Hematopoietic multipotent progenitor cell treated with erythropoietin and hydrocortisone succinate and interleukin-3 and kit ligand, for 17 days (in vitro differentiated cells): ENCODE measurements around the gene PPCS.

Source experiments
- DNase-seq: peaks from one replicate; pipeline ENCODE4 v3.0.0-alpha.2; 2015; ENCODE audit warnings: low spot score

Gene PPCS

GRCh38 chr1:42456010-42456753 is at the start of gene PPCS, which contains the start of gene ZMYND12:
TSS of gene PPCS (plus strand) at chr1:42456543. CDS start at chr1:42456566, 23 bp downstream.
TSS of gene ZMYND12 (minus strand) at chr1:42456022. CDS start at chr1:42455997, 25 bp downstream.
- DNase-seq = peak; percentile 83

GRCh38 chr1:42414551-42415496 is 41.5 kb upstream of the PPCS start:
- DNase-seq = no peak

GRCh38 chr1:42417166-42417565 is 39.2 kb upstream of the PPCS start:
- no peak for DNase-seq

- no peak for DNase-seq
These were observed 37.8 kb upstream of the PPCS start for GRCh38 chr1:42418516-42418915.

GRCh38 chr1:42419126-42419821 is 37.1 kb upstream of the PPCS start:
- no peak for DNase-seq

- DNase-seq = no peak
These were observed 36.2 kb upstream of the PPCS start for GRCh38 chr1:42420121-42420520.

GRCh38 chr1:42420911-42421585 is 35.3 kb upstream of the PPCS start:
- no peak for DNase-seq

- DNase-seq = no peak
These were observed 33.6 kb upstream of the PPCS start for GRCh38 chr1:42422737-42423136.

- no peak for DNase-seq
These were observed 32.7 kb upstream of the PPCS start for GRCh38 chr1:42423681-42424080.

- no peak for DNase-seq
These were observed 32.1 kb upstream of the PPCS start for GRCh38 chr1:42424201-42424600.

- no peak for DNase-seq
These were observed 29.1 kb upstream of the PPCS start for GRCh38 chr1:42427240-42427639.

GRCh38 chr1:42429603-42430002 is 26.7 kb upstream of the PPCS start:
- DNase-seq = no peak

- no peak for DNase-seq
These were observed 25.8 kb upstream of the PPCS start for GRCh38 chr1:42430286-42431135.

- no peak for DNase-seq
These were observed 24.8 kb upstream of the PPCS start for GRCh38 chr1:42431514-42431913.

GRCh38 chr1:42432714-42433113 is 23.6 kb upstream of the PPCS start:
- no peak for DNase-seq

- no peak for DNase-seq
These were observed 23.0 kb upstream of the PPCS start for GRCh38 chr1:42433369-42433768.

GRCh38 chr1:42434340-42434739 is 22.0 kb upstream of the PPCS start:
- DNase-seq = no peak

GRCh38 chr1:42439940-42440339 is 16.4 kb upstream of the PPCS start:
- DNase-seq = no peak

GRCh38 chr1:42442662-42443061 is 13.7 kb upstream of the PPCS start:
- no peak for DNase-seq

GRCh38 chr1:42449256-42449655 is 7.1 kb upstream of the PPCS start:
- DNase-seq = no peak

GRCh38 chr1:42450061-42450460 is 6.3 kb upstream of the PPCS start:
- no peak for DNase-seq
